ENCODE measurements around the gene PRR36.

GRCh38 chr19:7920519-7921301, 46.5 kb upstream of the PRR36 start:
- TF ChIP-seq CTCF (IDR thresholded peaks at IDR 0.05) (no peak), POLR2A (IDR thresholded peaks at IDR 0.05) (no peak)
